ENCODE measurements around the gene PTGFR. TPM values are rescaled to one million over a fixed set of nuclear protein-coding genes. Genes with fewer than 3 reads are reported as not detected.

The PTGFR gene
- total and polyA plus RNA-seq, 2 experiments from 2014 or later, result 1.1 to 5.3 TPM

DNA sequence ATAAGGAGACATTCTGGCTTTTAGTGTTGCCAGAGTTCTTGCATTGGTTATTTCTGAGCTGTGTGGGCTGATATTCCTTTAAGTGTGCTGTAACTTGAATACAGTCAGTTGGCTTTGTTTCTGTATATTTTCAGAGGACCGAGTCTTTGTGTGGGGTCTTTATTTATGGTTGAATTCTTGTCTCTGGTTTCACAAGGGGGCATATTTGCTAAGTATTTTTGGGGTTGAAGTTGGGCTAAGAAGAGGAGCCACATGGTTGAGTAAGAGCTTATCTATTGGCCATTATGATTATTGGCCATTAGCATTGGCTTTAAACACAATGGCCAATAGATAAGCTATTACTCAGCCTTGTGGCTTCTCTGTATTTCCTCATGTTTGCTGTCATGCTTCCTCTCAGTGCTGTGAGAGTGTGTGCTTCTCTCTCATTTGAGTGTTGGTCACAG lies 26.3 kb upstream of the PTGFR start:
- H3K9me3 ChIP-seq (ENCODE audit: low read depth), result no peaks in the 10 kb centered on the region
- TF ChIP-seq CTCF (IDR thresholded peaks at IDR 0.05; ENCODE audit: poor library complexity) (no peak), EZH2phosphoT487 (IDR thresholded peaks at IDR 0.05; ENCODE audit: low read depth, severe bottlenecking, unreplicated experiment) (no peak)
- no peak overlapping the region for H3K27ac ChIP-seq
- H3K9me2 ChIP-seq (replicated peaks; ENCODE audit: insufficient read depth), result no peaks in the 10 kb centered on the region
- H4K20me1 ChIP-seq (ENCODE audit: insufficient read depth, poor library complexity, severe bottlenecking), result no peaks in the 10 kb centered on the region
- DNase-seq (ENCODE audit: low spot score), result no peak
- no peaks in the 10 kb centered on the region for H3K79me2 ChIP-seq
- H3K36me3 ChIP-seq (replicated peaks; ENCODE audit: insufficient read depth, low read depth), result no peaks in the 10 kb centered on the region
- no peak overlapping the region for H3K4me2 ChIP-seq
- H2AFZ ChIP-seq, result no peak overlapping the region
- H3K27me3 ChIP-seq, result no peaks in the 10 kb centered on the region
- no peak overlapping the region for H3K4me3 ChIP-seq
- WGBS (ENCODE audit: low lambda C conversion rate, missing lambda C conversion rate), result 55% methylated on average over 1 of the region's 1 CpG
- H3K4me1 ChIP-seq (ENCODE audit: insufficient read depth), result no peaks in the 10 kb centered on the region

GRCh38 chr1:78465143-78465542 lies 25.6 kb upstream of the PTGFR start:
- Histone ChIP-seq H3K36me3 (replicated peaks; ENCODE audit: insufficient read depth, low read depth) (no peaks in the 10 kb centered on the region), H3K79me2 (no peaks in the 10 kb centered on the region), H4K20me1 (ENCODE audit: insufficient read depth, poor library complexity, severe bottlenecking) (no peaks in the 10 kb centered on the region), H3K4me2 (no peak overlapping the region), H3K4me3 (no peak overlapping the region), H3K4me1 (ENCODE audit: insufficient read depth) (no peaks in the 10 kb centered on the region), H3K9me2 (replicated peaks; ENCODE audit: insufficient read depth) (no peaks in the 10 kb centered on the region), H2AFZ (no peak overlapping the region), H3K9me3 (ENCODE audit: low read depth) (no peaks in the 10 kb centered on the region), H3K27ac (no peak overlapping the region), H3K27me3 (no peaks in the 10 kb centered on the region)
- no peak for TF ChIP-seq EZH2phosphoT487 (IDR thresholded peaks at IDR 0.05; ENCODE audit: low read depth, severe bottlenecking, unreplicated experiment)
- TF ChIP-seq CTCF (IDR thresholded peaks at IDR 0.05; ENCODE audit: poor library complexity), result no peak
- TF ChIP-seq EZH2 (IDR thresholded peaks at IDR 0.05; ENCODE audit: borderline replicate concordance), result no peak
- no peak for DNase-seq (ENCODE audit: low spot score)
- WGBS (ENCODE audit: low lambda C conversion rate, missing lambda C conversion rate), result 86% methylated on average over 1 of the region's 1 CpG

- DNase-seq (ENCODE audit: low spot score), result no peak
- Histone ChIP-seq H3K36me3 (replicated peaks; ENCODE audit: insufficient read depth, low read depth) (no peaks in the 10 kb centered on the region), H3K4me2 (no peak overlapping the region), H3K79me2 (no peaks in the 10 kb centered on the region), H3K4me3 (no peak overlapping the region), H3K4me1 (ENCODE audit: insufficient read depth) (no peaks in the 10 kb centered on the region), H3K27ac (no peak overlapping the region), H4K20me1 (ENCODE audit: insufficient read depth, poor library complexity, severe bottlenecking) (no peaks in the 10 kb centered on the region), H2AFZ (no peak overlapping the region), H3K9me3 (ENCODE audit: low read depth) (no peaks in the 10 kb centered on the region), H3K27me3 (no peaks in the 10 kb centered on the region), H3K9me2 (replicated peaks; ENCODE audit: insufficient read depth) (no peaks in the 10 kb centered on the region)
- WGBS (ENCODE audit: low lambda C conversion rate, missing lambda C conversion rate), result 70% methylated on average over 1 of the region's 1 CpG
- no peak for TF ChIP-seq EZH2phosphoT487 (IDR thresholded peaks at IDR 0.05; ENCODE audit: low read depth, severe bottlenecking, unreplicated experiment)
- no peak for TF ChIP-seq CTCF (IDR thresholded peaks at IDR 0.05; ENCODE audit: poor library complexity)
- TF ChIP-seq EZH2 (IDR thresholded peaks at IDR 0.05; ENCODE audit: borderline replicate concordance), result no peak
These were observed 22.3 kb upstream of the PTGFR start for GRCh38 chr1:78468521-78468920.

DNA sequence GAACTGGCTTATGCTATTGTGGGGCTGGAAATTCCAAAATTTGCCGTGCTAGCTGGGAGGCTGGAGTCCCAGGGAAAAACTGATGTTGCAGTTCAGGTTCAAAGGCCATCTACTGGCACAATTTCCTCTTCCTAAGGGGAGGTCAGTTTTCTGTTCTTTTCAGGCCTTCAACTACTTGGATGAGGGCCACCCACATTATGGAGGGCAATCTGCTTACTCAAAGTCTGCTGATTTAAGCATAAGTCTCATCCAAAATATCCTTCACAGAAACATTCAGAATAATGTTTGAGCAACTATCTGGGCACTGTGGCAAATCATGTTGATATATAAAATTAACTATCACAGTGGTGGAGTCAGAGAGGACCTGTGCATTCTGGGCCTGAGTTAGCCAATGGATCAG lies 21.2 kb upstream of the PTGFR start:
- H3K27ac ChIP-seq, result no peak overlapping the region
- H3K9me3 ChIP-seq (ENCODE audit: low read depth), result no peaks in the 10 kb centered on the region
- H3K36me3 ChIP-seq (replicated peaks; ENCODE audit: insufficient read depth, low read depth), result no peaks in the 10 kb centered on the region
- H3K9me2 ChIP-seq (replicated peaks; ENCODE audit: insufficient read depth), result no peaks in the 10 kb centered on the region
- 75% methylated on average over 1 of the region's 1 CpG for WGBS (ENCODE audit: low lambda C conversion rate, missing lambda C conversion rate)
- H2AFZ ChIP-seq, result no peak overlapping the region
- DNase-seq (ENCODE audit: low spot score), result no peak
- H3K4me2 ChIP-seq, result no peak overlapping the region
- no peaks in the 10 kb centered on the region for H3K27me3 ChIP-seq
- TF ChIP-seq EZH2 (IDR thresholded peaks at IDR 0.05; ENCODE audit: borderline replicate concordance) (no peak), EZH2phosphoT487 (IDR thresholded peaks at IDR 0.05; ENCODE audit: low read depth, severe bottlenecking, unreplicated experiment) (no peak), CTCF (IDR thresholded peaks at IDR 0.05; ENCODE audit: poor library complexity) (no peak)
- no peaks in the 10 kb centered on the region for H3K4me1 ChIP-seq (ENCODE audit: insufficient read depth)
- no peaks in the 10 kb centered on the region for H3K79me2 ChIP-seq
- no peaks in the 10 kb centered on the region for H4K20me1 ChIP-seq (ENCODE audit: insufficient read depth, poor library complexity, severe bottlenecking)
- no peak overlapping the region for H3K4me3 ChIP-seq
